H1 (cell line): ENCODE measurements around the gene SNAPC1. TPM values are rescaled to one million over a fixed set of nuclear protein-coding genes. Genes with fewer than 3 reads are reported as not detected.

Source experiments
- CTCF ChIA-PET: fragments of 300-600 bp; sonication (Branson Sonifier 250); formaldehyde crosslinking; loops from one replicate; lab custom pipeline; 2021; ENCODE audit not compliant: partially characterized antibody; lab: Charles Lee
- POLR2A ChIA-PET: fragments of 300-600 bp; sonication (Branson Sonifier 250); formaldehyde crosslinking; loops from one replicate; lab custom pipeline; 2021; ENCODE audit warnings: inconsistent platforms; ENCODE audit not compliant: partially characterized antibody; lab: Charles Lee
- DNase-seq, 2 experiments: peaks; one replicate each; pipeline versions ENCODE4 v3.0.0 to v3.0.0-alpha.2; 2010 to 2022; ENCODE audit warnings: low spot score in 2 of 2, low read depth in 1 of 2, mixed read lengths in 1 of 2
- FAIRE-seq: peaks from 2 replicates; lab custom pipeline; 2011; peaks lifted over from hg19 to GRCh38; lab: Jason Lieb, UNC
- H2AFZ ChIP-seq: 2 replicates; pipeline ENCODE4 v1.8.1; 2012; ENCODE audit warnings: low read length, inconsistent platforms
- H2AK5ac ChIP-seq: 2 replicates; pipeline ENCODE4 v1.6.1; 2013; ENCODE audit warnings: low read depth, low read length
- H2BK120ac ChIP-seq: replicated peaks from 2 replicates; pipeline ENCODE3; 2013; ENCODE audit warnings: low read depth, low read length, inconsistent platforms
- H2BK12ac ChIP-seq: 2 replicates; pipeline ENCODE4 v1.6.1; 2013; ENCODE audit warnings: low read depth, low read length
- H2BK15ac ChIP-seq: 2 replicates; pipeline ENCODE4 v1.6.1; 2013; ENCODE audit warnings: low read length
- H2BK20ac ChIP-seq: 2 replicates; pipeline ENCODE4 v1.6.1; 2013; ENCODE audit warnings: low read length
- H2BK5ac ChIP-seq: 2 replicates; pipeline ENCODE4 v1.6.1; 2013; ENCODE audit warnings: low read depth, low read length
- H3K14ac ChIP-seq: 2 replicates; pipeline ENCODE4 v1.6.1; 2013; ENCODE audit warnings: inconsistent platforms; ENCODE audit not compliant: insufficient read length
- H3K18ac ChIP-seq: 2 replicates; pipeline ENCODE4 v1.6.1; 2013; ENCODE audit warnings: low read length; ENCODE audit errors: extremely low read depth
- H3K23ac ChIP-seq: 2 replicates; pipeline ENCODE4 v1.6.1; 2013; ENCODE audit warnings: inconsistent platforms; ENCODE audit not compliant: insufficient read length
- H3K23me2 ChIP-seq: 2 replicates; pipeline ENCODE4 v1.6.1; 2013; ENCODE audit warnings: low read depth, low read length
- H3K27ac ChIP-seq: 2 replicates; pipeline ENCODE4 v1.6.1; 2011; ENCODE audit warnings: low read depth, low read length, inconsistent platforms
- H3K27me3 ChIP-seq, 4 experiments: replicated peaks in 1 of 4; 1 replicate in 1 of 4; 2 replicates in 3 of 4; pipeline versions ENCODE4 v1.6.1 to v1.8.1; 2011 to 2013; ENCODE audit warnings: low read length in 3 of 4, mild to moderate bottlenecking in 3 of 4, inconsistent platforms in 2 of 4, mixed read lengths in 2 of 4, moderate library complexity in 1 of 4; ENCODE audit not compliant: control insufficient read depth in 3 of 4, insufficient read depth in 3 of 4; ENCODE audit errors: extremely low read depth in 1 of 4
- H3K36me3 ChIP-seq, 4 experiments: 2 replicates each; pipeline versions ENCODE4 v1.6.1 to v1.8.1; 2011 to 2013; ENCODE audit warnings: mild to moderate bottlenecking in 4 of 4, low read length in 3 of 4, moderate library complexity in 2 of 4, control low read depth in 1 of 4, inconsistent platforms in 1 of 4; ENCODE audit not compliant: insufficient read depth in 4 of 4, control insufficient read depth in 2 of 4
- H3K4ac ChIP-seq: replicated peaks from 2 replicates; pipeline ENCODE3; 2013; ENCODE audit warnings: low read length, low read depth, mixed read lengths, inconsistent platforms; ENCODE audit not compliant: insufficient read length
- H3K4me1 ChIP-seq, 4 experiments: replicated peaks in 1 of 4; 1 replicate in 1 of 4; 2 replicates in 3 of 4; pipeline versions ENCODE4 v1.6.1 to v1.8.1; 2011 to 2013; ENCODE audit warnings: low read length in 3 of 4, inconsistent platforms in 2 of 4, mixed read lengths in 1 of 4; ENCODE audit not compliant: insufficient read depth in 4 of 4, control insufficient read depth in 3 of 4
- H3K4me2 ChIP-seq, 2 experiments: 2 replicates each; pipeline versions ENCODE4 v1.6.1 to v1.8.1; 2011 to 2013; ENCODE audit warnings: low read depth in 2 of 2, low read length in 2 of 2, control low read depth in 1 of 2, inconsistent platforms in 1 of 2, mild to moderate bottlenecking in 1 of 2; ENCODE audit not compliant: insufficient read depth in 1 of 2
- H3K4me3 ChIP-seq, 4 experiments: fragments of 200-600, 300-600 bp in 1 of 4; sonication (generic), shearing (Covaris generic), sonication (Bioruptor Twin) in 1 of 4; 2 replicates each; pipeline versions ENCODE4 v1.5.1 to v1.8.1; 2011 to 2016; ENCODE audit warnings: low read length in 4 of 4, low read depth in 3 of 4, control low read depth in 2 of 4, inconsistent platforms in 2 of 4, mild to moderate bottlenecking in 2 of 4, mixed read lengths in 1 of 4, moderate library complexity in 1 of 4; ENCODE audit not compliant: insufficient read depth in 2 of 4; ENCODE audit errors: extremely low read depth in 1 of 4
- H3K56ac ChIP-seq: replicated peaks from 2 replicates; pipeline ENCODE3; 2013; ENCODE audit warnings: low read depth, mild to moderate bottlenecking, mixed read lengths, low read length, inconsistent platforms; ENCODE audit not compliant: insufficient read length
- H3K79me1 ChIP-seq: 2 replicates; pipeline ENCODE4 v1.6.1; 2013; ENCODE audit warnings: low read depth, low read length, control low read depth
- H3K79me2 ChIP-seq, 2 experiments: 2 replicates each; pipeline versions ENCODE4 v1.6.1 to v1.8.1; 2012 to 2013; ENCODE audit warnings: low read length in 2 of 2, mild to moderate bottlenecking in 2 of 2, inconsistent platforms in 1 of 2; ENCODE audit not compliant: insufficient read depth in 2 of 2, control insufficient read depth in 1 of 2
- H3K9ac ChIP-seq, 4 experiments: replicated peaks in 1 of 4; 1 replicate in 1 of 4; 2 replicates in 3 of 4; pipeline versions ENCODE4 v1.6.1 to v1.8.1; 2011 to 2013; ENCODE audit warnings: low read depth in 3 of 4, low read length in 3 of 4, control low read depth in 2 of 4, mild to moderate bottlenecking in 2 of 4, moderate library complexity in 2 of 4, inconsistent platforms in 1 of 4; ENCODE audit errors: extremely low read depth in 1 of 4
- H3K9me3 ChIP-seq, 2 experiments: 2 replicates each; pipeline versions ENCODE4 v1.6.1 to v1.8.1; 2012 to 2013; ENCODE audit warnings: mild to moderate bottlenecking in 2 of 2, moderate library complexity in 2 of 2, control low read depth in 1 of 2, inconsistent platforms in 1 of 2, low read depth in 1 of 2, low read length in 1 of 2, mixed read lengths in 1 of 2; ENCODE audit not compliant: insufficient read depth in 2 of 2
- H4K20me1 ChIP-seq, 2 experiments: replicated peaks in 1 of 2; 2 replicates each; pipeline versions ENCODE3 to v1.8.1; 2011 to 2013; ENCODE audit warnings: inconsistent platforms in 2 of 2, low read length in 2 of 2, mild to moderate bottlenecking in 1 of 2; ENCODE audit not compliant: insufficient read depth in 2 of 2, control insufficient read depth in 1 of 2
- H4K5ac ChIP-seq: 2 replicates; pipeline ENCODE4 v1.6.1; 2013; ENCODE audit warnings: low read length, low read depth, mixed read lengths, inconsistent platforms; ENCODE audit not compliant: insufficient read length
- H4K8ac ChIP-seq: 2 replicates; pipeline ENCODE4 v1.8.0; 2013; ENCODE audit warnings: mild to moderate bottlenecking, moderate library complexity, low read length, inconsistent platforms; ENCODE audit not compliant: insufficient read depth; ENCODE audit errors: extremely low read depth
- H4K91ac ChIP-seq: replicated peaks from 2 replicates; pipeline ENCODE3; 2013; ENCODE audit warnings: low read length, mixed read lengths, inconsistent platforms; ENCODE audit not compliant: insufficient read length
- BRCA1 ChIP-seq: IDR thresholded peaks from 2 replicates; pipeline ENCODE4 v1.6.1; 2012; ENCODE audit warnings: low read depth, low read length, improper control_type of control experiment
- CBX5 ChIP-seq: fragments of 300-800, 300-1000 bp; sonication (generic); IDR thresholded peaks from 2 replicates; pipeline ENCODE4 v1.7.1; 2016; ENCODE audit warnings: antibody characterized with exemption, low read length, low read depth
- CBX8 ChIP-seq: fragments of 300-800, 300-1000 bp; sonication (generic); IDR thresholded peaks from 2 replicates; pipeline ENCODE4 v1.7.1; 2016; ENCODE audit warnings: low read depth, low read length, borderline replicate concordance
- CEBPB ChIP-seq: IDR thresholded peaks from 2 replicates; pipeline ENCODE4 v1.6.1; 2012; ENCODE audit warnings: low read depth, low read length
- CHD2 ChIP-seq: IDR thresholded peaks from 2 replicates; pipeline ENCODE4 v1.6.1; 2012; ENCODE audit warnings: low read length, improper control_type of control experiment
- JUND ChIP-seq: IDR thresholded peaks from 2 replicates; pipeline ENCODE4 v1.6.1; 2011; ENCODE audit warnings: mild to moderate bottlenecking, improper control_type of control experiment, low read length
- KDM1A ChIP-seq: fragments of 200-600, 300-600 bp; sonication (generic); IDR thresholded peaks from 2 replicates; pipeline ENCODE4 v1.7.1; 2016; ENCODE audit warnings: mild to moderate bottlenecking, low read length, borderline replicate concordance
- KDM4A ChIP-seq: IDR thresholded peaks from one replicate; pipeline ENCODE4 v1.7.1; 2012; ENCODE audit warnings: low read depth, mild to moderate bottlenecking, moderate library complexity, low read length, inconsistent platforms; ENCODE audit not compliant: severe bottlenecking
- RAD21 ChIP-seq, 2 experiments: IDR thresholded peaks in 1 of 2; conservative IDR thresholded peaks in 1 of 2; 2 replicates each; pipeline ENCODE4 v1.6.1; 2011; ENCODE audit warnings: low read depth in 2 of 2, low read length in 2 of 2, improper control_type of control experiment in 1 of 2, inconsistent platforms in 1 of 2, mild to moderate bottlenecking in 1 of 2, moderate library complexity in 1 of 2
- RBBP5 ChIP-seq: IDR thresholded peaks from 2 replicates; pipeline ENCODE4 v1.7.1; 2012; ENCODE audit warnings: low read depth, mild to moderate bottlenecking, inconsistent platforms, low read length, moderate library complexity, borderline replicate concordance
- SAP30 ChIP-seq: fragments of 300-600 bp; sonication (generic); IDR thresholded peaks from 2 replicates; pipeline ENCODE4 v1.7.1; 2012; ENCODE audit warnings: low read length, moderate library complexity, mild to moderate bottlenecking, inconsistent platforms; ENCODE audit not compliant: insufficient read depth, insufficient replicate concordance
- SP1 ChIP-seq: IDR thresholded peaks from 2 replicates; pipeline ENCODE4 v1.6.1; 2011; ENCODE audit warnings: low read depth, low read length
- TAF1 ChIP-seq: IDR thresholded peaks from 2 replicates; pipeline ENCODE4 v1.6.1; 2011; ENCODE audit warnings: mild to moderate bottlenecking, low read depth, low read length
- TAF7 ChIP-seq: optimal IDR thresholded peaks from 2 replicates; pipeline ENCODE3; 2011; ENCODE audit warnings: low read depth, mild to moderate bottlenecking, inconsistent platforms, low read length, moderate library complexity, borderline replicate concordance
- YY1 ChIP-seq: IDR thresholded peaks from 2 replicates; pipeline ENCODE4 v1.6.1; 2011; ENCODE audit warnings: low read depth, mild to moderate bottlenecking, low read length
- WGBS, 2 experiments: shearing (Covaris generic) in 1 of 2; methylation state at CpG; one replicate each; pipeline versions ENCODE4 v1.1.6 to v1.1.7; 2013 to 2015; ENCODE audit warnings: low lambda C conversion rate in 2 of 2, mixed read lengths in 2 of 2, inconsistent platforms in 1 of 2, low coverage in 1 of 2, missing lambda C conversion rate in 1 of 2; ENCODE audit not compliant: insufficient replicate concordance in 2 of 2, insufficient coverage in 1 of 2, insufficient read length in 1 of 2; ENCODE audit errors: extremely low coverage in 1 of 2, missing lambda C conversion rate in 1 of 2; 5-methylcytosine and 5-hydroxymethylcytosine counted together
- polyA plus RNA-seq, 7 experiments: library from polyadenylated mRNA; depleted of rRNA in 3 of 7; stranded (reverse) in 5 of 7; unstranded in 2 of 7; fragments of >200 nt in 5 of 7; fragments of 200-250 nt in 2 of 7; gene quantifications; 1 replicate in 5 of 7; 2 replicates in 1 of 7; 4 replicates in 1 of 7; pipeline versions ENCODE4 v1.2.1 to v1.2.3, GENCODE V29; 2011 to 2013; ENCODE audit warnings: missing spikeins in 2 of 7, mixed read lengths in 2 of 7
- total RNA-seq: library from RNA; stranded (reverse); fragmentation: NEBNext Ultra II Directional; extraction: Animal tissue kit (Norgen Biotek cat#: 25700); gene quantifications from 2 replicates; pipeline ENCODE4 v1.2.1, GENCODE V29; 2021

Gene SNAPC1
- total and polyA plus RNA-seq, 2 of the 8 experiments (the other 6 are each of a cell fraction or from before 2014, with no cell fraction given): 5.8 to 11.1 TPM

DNA sequence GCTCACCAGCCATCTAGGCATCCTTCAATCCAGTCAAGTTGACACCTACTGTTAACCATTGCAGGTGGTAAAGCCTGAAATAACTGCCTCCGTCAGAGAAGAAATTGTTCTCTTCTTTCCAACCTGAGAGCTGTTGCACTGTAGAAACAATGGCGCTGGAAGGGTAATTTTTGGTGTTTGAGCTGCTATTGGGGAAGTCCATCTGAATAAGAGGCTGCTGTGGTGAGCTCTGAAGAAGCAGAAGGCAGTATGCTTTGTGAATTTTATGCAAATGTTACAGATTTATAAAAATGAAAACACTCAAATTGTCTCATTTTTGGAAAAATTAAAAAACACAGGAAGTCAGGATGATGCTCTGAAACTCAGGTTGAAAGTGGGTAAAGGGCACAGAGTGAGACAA, 60.2 kb downstream of the SNAPC1 start:
- Histone ChIP-seq H2BK5ac (no peak overlapping the region), H3K56ac (no peak overlapping the region), H2BK15ac (no peak overlapping the region), H3K14ac (no peak overlapping the region), H4K8ac (no peak overlapping the region), H2AK5ac (no peak overlapping the region), H3K4me3 (no peak overlapping the region), H3K27me3 (no peaks in the 10 kb centered on the region), H2BK12ac (no peak overlapping the region), H2BK120ac (no peak overlapping the region), H3K4me1 (no peaks in the 10 kb centered on the region), H3K36me3 (no peaks in the 10 kb centered on the region), H4K20me1 (no peaks in the 10 kb centered on the region), H3K4me2 (no peak overlapping the region), H3K27ac (no peak overlapping the region), H3K23me2 (no peaks in the 10 kb centered on the region), H3K23ac (no peak overlapping the region), H3K9me3 (no peaks in the 10 kb centered on the region; a peak in 1 of 4 replicates), H2AFZ (no peak overlapping the region), H4K91ac (no peak overlapping the region), H3K9ac (no peak overlapping the region), H3K18ac (no peak overlapping the region), H3K79me2 (no peaks in the 10 kb centered on the region), H4K5ac (no peak overlapping the region), H2BK20ac (no peak overlapping the region), H3K4ac (no peak overlapping the region), H3K79me1 (no peaks in the 10 kb centered on the region)
- ChIA-PET POLR2A (no interaction called here), CTCF (interaction anchor here (1.8 kb wide), 1 partner anchor 38 kb away, joined by 6 read pairs; no protein-coding TSS in a partner anchor)
- no peak for DNase-seq
- FAIRE-seq: no peak
- WGBS, 2 experiments: 88% methylated on average over 2 of the region's 2 CpGs; no CpG with 5 or more reads in 1 of the 2 experiments
- TF ChIP-seq KDM1A (no peak), CEBPB (no peak), SP1 (no peak), RBBP5 (no peak), CHD2 (no peak), TAF7 (no peak), TAF1 (no peak), SAP30 (no peak), KDM4A (no peak), JUND (no peak), BRCA1 (no peak), YY1 (no peak), CBX5 (no peak), RAD21 (IDR thresholded peaks at IDR 0.05 in 1 of 2, conservative IDR thresholded peaks at IDR 0.05 in 1 of 2; ENCODE audit: low read depth in 2 of 2, low read length in 2 of 2) (no peak), CBX8 (no peak)
